ENCODE measurements around the gene MMP24.

MMP24 gene

GRCh38 chr20:35279040-35279439 lies 52.5 kb downstream of the MMP24 start:
- DNase-seq (ENCODE audit: low spot score), result no peak

- DNase-seq (ENCODE audit: low spot score), result no peak
Measured at GRCh38 chr20:35279533-35280174, 53.2 kb downstream of the MMP24 start.

DNA sequence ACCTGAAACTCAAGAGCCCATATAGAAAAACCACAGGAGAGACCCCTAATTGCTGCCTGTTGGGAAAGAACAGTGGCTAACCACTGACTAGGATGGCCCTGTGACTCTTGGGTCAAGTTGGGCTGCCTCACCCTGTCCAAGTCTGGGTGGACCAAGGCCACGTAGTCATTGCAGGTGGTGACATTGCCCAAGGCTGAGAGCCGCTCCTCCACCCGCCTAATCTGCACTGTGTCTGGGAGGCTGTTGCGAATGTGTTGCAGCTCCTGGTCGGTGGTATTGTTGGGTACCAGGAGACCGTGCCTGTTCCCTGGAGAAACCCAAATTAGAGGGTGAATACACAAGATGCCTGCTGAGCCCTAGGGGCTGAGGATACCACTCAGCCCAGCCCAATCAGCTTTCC lies 54.0 kb downstream of the MMP24 start:
- DNase-seq (ENCODE audit: low spot score), result no peak

GRCh38 chr20:35281506-35282101 lies 55.1 kb downstream of the MMP24 start:
- DNase-seq (ENCODE audit: low spot score), result no peak

GRCh38 chr20:35283441-35284266 lies 57.2 kb downstream of the MMP24 start:
- DNase-seq (ENCODE audit: low spot score), result no peak

- peak; percentile 92 for DNase-seq (ENCODE audit: low spot score)
Measured at GRCh38 chr20:35284267-35284991, 57.9 kb downstream of the MMP24 start, which contains the start of gene EIF6. TSS of gene EIF6 (minus strand) at chr20:35284772. CDS start at chr20:35284487, 285 bp downstream.

DNA sequence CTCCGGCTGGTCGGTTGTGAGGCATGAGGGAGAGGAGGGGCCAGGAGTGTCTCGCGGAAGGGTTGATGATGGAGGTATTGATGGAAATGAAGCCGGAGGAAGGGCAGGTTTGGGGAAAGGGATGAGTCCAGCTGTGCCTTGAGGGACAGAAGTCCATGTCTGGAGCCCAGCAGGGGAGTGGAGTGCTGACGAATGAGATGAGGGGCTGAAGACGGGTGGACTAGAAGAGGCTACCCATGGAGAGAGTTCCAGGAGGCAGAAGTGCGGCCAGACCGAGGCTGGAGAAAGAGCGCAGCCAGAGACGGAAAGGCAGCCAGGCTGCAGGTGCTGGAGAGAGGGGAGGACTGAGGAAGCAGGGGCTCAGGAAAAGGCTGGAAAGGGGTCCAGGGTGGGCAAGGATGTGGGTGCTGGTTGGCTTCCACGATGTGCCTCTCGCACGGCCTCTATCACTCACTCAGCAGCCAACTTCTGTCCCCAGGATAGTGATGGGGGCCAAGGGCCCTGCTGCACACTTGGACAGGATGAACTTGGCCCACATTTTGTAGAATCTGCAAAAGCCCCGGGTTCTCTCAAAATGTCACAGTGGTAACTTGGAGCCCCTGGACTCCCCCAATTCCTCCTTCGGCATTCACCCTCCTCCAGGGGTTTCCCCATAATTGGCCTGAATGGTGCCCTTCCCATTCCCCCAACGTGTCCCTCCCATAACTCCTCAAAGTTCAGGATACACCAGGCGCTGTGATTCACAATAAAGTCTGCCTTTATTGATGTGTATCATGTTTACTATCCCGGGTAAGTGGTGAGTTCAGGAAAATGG lies 58.7 kb downstream of the MMP24 start:
- DNase-seq (ENCODE audit: low spot score), result no peak

DNA sequence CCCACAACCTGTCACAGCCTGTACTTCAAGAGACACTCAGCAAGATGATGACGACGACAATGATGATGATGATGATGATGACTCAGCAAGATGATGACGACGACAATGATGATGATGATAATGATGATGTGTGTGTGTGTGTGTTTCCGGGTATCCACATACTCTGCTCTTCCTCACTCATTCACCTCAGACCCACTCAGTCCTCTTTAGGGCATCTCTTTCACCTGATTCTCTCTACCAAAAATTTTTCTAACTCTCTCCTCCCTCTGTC lies 59.3 kb downstream of the MMP24 start:
- no peak for DNase-seq (ENCODE audit: low spot score)

- DNase-seq (ENCODE audit: low spot score), result no peak
Measured at GRCh38 chr20:35286077-35286898, 59.8 kb downstream of the MMP24 start.

DNA sequence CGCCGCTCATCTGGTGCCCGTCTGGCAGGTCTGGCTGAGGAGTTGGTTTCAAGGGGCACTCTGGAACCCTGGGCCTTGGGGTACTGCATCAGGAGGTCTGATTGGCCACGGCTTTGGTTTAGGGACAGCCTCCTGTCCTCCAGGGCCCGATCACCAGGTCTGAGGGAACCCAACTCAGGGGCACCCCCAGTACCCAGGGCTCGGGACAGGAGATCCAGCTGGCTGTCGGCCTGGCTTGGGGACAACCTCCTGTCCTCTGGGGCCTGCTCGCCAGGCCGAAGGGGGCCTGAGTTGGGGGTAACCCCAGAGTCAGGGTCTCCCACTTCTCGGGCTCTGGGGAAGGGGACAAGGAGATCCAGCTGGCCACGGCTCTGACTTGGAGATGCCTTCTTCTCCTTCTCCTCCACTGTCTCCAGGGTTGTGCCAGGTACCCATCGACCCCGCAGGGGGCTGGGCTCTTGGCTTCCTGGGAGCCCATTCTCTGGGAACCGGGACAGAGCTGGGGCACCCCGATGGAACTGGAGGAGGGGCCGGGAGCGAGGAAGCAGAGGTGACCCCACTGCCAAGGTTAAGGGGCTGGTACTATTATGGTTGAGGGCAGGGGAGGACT lies 60.5 kb downstream of the MMP24 start:
- no peak for DNase-seq (ENCODE audit: low spot score)

GRCh38 chr20:35287509-35288324 lies 61.2 kb downstream of the MMP24 start:
- no peak for DNase-seq (ENCODE audit: low spot score)

DNA sequence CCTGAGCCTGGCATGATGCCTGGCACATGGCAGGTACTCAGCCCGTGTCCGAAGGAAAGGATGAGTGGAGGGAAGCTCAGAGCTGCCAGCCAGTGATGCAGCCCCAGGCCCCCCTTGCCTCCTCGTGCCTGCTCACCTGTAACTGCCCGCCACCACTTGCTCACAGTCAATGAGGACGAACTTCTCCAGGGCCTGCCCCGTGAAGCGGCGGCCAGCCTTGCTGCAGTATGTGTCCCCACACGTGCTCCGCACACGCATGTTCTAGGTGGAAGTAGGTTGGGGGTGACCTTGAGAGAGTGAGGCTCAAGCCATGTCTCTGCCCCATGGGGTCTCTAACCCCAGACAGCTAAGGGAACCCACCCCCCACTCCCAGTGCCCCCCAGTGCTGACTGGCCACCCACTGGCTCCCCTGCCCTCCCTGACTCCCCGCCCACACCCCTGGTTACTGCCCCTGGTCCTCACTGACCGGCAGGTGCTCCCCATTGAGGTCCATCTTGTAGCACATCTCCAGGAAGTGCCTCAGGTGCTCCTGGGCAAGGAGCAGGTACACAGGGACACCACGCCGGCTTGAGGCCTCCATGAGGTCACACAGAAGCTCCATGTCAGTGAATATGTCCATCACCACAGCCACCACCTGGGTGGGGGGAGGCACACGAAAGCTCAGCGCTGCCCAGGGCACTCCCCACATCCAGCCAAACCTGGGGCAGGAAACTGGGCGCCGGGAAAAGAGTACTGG lies 62.0 kb downstream of the MMP24 start:
- no peak for DNase-seq (ENCODE audit: low spot score)

DNA sequence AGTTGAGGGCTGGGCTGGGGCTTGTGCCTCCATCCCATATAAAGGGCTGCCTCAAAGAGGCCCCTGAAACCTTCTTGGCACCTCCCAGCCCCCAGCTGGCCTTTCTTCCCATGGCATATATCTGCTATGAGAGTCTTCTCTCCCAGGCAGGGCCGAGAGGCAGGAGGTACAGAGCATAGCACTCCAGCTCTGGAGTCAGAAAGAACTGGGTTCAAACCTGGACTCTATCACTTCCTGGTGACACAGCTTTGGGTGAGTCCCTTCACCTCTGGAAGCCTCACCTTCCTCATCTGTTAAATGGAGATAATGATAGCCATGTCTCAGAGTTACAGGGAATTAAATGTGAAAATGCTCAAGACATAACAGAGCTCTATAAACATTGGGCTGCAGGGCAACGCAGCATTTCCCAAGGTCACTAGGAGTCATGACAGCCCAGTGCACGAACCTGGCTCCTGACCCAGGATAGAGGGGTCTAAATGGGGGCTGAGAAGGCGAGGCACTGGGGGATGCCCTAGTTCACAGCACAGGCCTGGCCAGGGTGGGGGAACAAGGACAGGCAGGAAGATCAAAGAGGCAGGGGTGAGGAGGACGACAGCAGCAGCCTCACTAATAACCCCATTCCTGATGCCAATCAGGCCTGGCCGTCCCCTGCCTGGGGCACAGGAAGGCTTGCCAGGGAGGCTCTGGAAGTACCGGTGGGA lies 63.8 kb downstream of the MMP24 start:
- no peak for DNase-seq (ENCODE audit: low spot score)

- no peak for DNase-seq (ENCODE audit: low spot score)
Measured at GRCh38 chr20:35290887-35291417, 64.5 kb downstream of the MMP24 start.

DNA sequence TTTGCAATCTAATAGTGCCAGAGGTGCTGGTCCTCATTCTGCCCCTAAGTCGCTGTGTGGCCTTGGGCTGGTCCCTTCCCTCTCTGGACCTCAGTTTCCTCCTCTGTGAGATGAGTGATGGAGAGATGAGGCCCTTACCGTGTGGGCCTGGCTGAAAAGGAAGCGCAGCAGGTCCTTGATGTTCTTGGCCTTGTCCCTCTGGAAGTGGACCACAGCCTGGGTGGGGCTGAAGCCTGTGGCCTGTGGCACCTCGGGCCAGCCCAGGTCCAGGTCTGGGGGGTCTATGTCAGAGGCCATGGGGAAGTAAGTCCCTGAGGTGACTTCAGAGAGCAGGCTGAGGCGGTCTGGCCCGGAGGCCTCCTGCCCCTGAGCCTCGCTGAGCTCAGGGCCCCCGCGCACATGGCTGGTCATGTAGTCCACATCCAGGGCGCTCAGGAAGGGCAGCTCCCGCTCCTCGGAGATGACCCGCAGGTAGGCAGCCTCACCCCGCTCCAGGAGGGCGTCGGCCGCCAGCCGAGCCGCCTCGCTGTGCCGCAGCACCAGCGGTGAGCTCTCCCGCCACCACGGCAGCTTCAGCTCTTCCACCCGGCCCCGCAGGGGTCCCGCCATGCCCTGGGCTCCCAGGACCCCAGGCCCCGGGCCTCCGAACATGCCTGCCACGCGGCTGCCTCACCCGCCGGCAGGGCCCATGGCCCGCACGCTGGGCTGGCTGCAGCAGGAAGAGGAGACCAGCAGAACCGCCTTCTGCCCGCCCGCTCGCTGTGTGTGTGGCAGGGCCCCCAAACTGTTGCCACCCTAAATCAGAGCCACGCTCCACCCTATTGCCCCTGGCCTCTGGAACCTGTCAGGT lies 65.4 kb downstream of the MMP24 start, which contains the start of gene FAM83C:
Gene FAM83C (minus strand): TSS at position 772 of the 850 bp plus-strand sequence. CDS start 121 bp downstream, at position 651.
- DNase-seq (ENCODE audit: low spot score), result no peak

DNA sequence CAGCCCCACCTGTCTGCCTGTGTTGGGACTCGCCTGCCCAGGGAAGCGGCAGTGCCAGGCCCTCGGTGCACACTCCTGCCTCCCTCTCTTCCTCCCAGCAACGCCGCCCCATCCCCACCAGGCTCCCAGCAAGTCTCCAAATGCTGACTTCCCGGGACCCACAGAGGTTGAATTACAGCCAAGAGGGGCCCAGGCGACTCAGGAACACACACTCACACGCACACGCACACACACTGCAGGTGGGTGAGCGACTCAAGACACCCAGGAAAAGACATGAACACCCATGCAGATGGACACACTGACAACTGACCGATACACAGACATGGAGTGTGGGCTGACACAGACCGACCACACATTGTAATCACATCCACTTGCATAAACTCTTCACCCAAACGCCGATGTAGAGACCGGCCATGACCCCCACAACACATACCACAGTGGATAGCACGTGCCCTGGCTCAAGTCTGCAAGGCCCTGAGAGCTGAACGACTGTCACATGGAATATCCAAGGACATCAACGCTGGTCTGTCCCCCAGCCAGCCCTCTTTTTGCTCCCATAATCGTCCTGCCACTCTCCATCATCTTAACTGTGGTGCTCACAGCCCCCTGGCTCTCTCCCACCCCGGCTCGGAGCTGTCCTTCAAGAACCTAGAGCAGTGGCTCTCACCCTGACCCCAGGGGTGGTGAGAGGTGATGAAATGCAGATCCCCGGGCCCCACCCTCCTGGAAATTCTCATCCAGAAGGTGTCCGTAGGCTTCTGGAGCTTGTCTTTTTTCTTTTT lies 66.2 kb downstream of the MMP24 start:
- no peak for DNase-seq (ENCODE audit: low spot score)

All from ecto neural progenitor cell (in vitro differentiated cells).